ENCODE measurements around the gene USP11.
"Not testable (repeated sequence)": the region's sequence is repeated elsewhere in the genome, so short reads cannot be mapped to it uniquely, and the experiment has no call there.

USP11 gene

GRCh38 chrX:47272013-47272408, 39.2 kb downstream of the USP11 start:
- Histone ChIP-seq H3K4me2 (ENCODE audit: low read length) (no peak overlapping the region), H3K9ac (ENCODE audit: low read length) (no peak overlapping the region), H3K27ac (ENCODE audit: low read length) (no peak overlapping the region), H3K4me3 (ENCODE audit: low read length) (no peak overlapping the region), H4K20me1 (ENCODE audit: insufficient read depth, low read length) (no peaks in the 10 kb centered on the region), H3K27me3 (ENCODE audit: low read depth, low read length) (no peaks in the 10 kb centered on the region), H3K36me3 (replicated peaks; ENCODE audit: low read depth, low read length) (no peaks in the 10 kb centered on the region), H3K79me2 (ENCODE audit: low read length) (no peaks in the 10 kb centered on the region), H3K4me1 (ENCODE audit: low read length) (no peaks in the 10 kb centered on the region), H3K9me3 (ENCODE audit: insufficient read depth, low read length) (no peaks in the 10 kb centered on the region), H2AFZ (ENCODE audit: low read depth, low read length) (no peak overlapping the region)
- TF ChIP-seq CTCF (IDR thresholded peaks at IDR 0.05; ENCODE audit: low read depth, low read length) (no peak), EZH2phosphoT487 (IDR thresholded peaks at IDR 0.05; ENCODE audit: low read depth) (no peak)

GRCh38 chrX:47273011-47273730, 40.4 kb downstream of the USP11 start:
- Histone ChIP-seq H2AFZ (ENCODE audit: low read depth, low read length) (no peak overlapping the region), H3K27ac (ENCODE audit: low read length) (no peak overlapping the region), H3K79me2 (ENCODE audit: low read length) (no peaks in the 10 kb centered on the region), H3K36me3 (replicated peaks; ENCODE audit: low read depth, low read length) (no peaks in the 10 kb centered on the region), H3K4me1 (ENCODE audit: low read length) (no peaks in the 10 kb centered on the region), H3K4me3 (ENCODE audit: low read length) (no peak overlapping the region), H3K9ac (ENCODE audit: low read length) (no peak overlapping the region), H4K20me1 (ENCODE audit: insufficient read depth, low read length) (no peaks in the 10 kb centered on the region), H3K4me2 (ENCODE audit: low read length) (no peak overlapping the region), H3K9me3 (ENCODE audit: insufficient read depth, low read length) (no peaks in the 10 kb centered on the region), H3K27me3 (ENCODE audit: low read depth, low read length) (no peaks in the 10 kb centered on the region)
- no peak for TF ChIP-seq EZH2phosphoT487 (IDR thresholded peaks at IDR 0.05; ENCODE audit: low read depth)
- TF ChIP-seq CTCF (IDR thresholded peaks at IDR 0.05; ENCODE audit: low read depth, low read length) = no peak

- no peak overlapping the region for H2AFZ ChIP-seq (ENCODE audit: low read depth, low read length)
- H3K79me2 ChIP-seq (ENCODE audit: low read length) = no peaks in the 10 kb centered on the region
- H3K27me3 ChIP-seq (ENCODE audit: low read depth, low read length) = no peaks in the 10 kb centered on the region
- no peaks in the 10 kb centered on the region for H3K9me3 ChIP-seq (ENCODE audit: insufficient read depth, low read length)
- no peak overlapping the region for H3K4me3 ChIP-seq (ENCODE audit: low read length)
- H3K4me2 ChIP-seq (ENCODE audit: low read length) = no peak overlapping the region
- TF ChIP-seq EZH2phosphoT487 (IDR thresholded peaks at IDR 0.05; ENCODE audit: low read depth) = no peak
- no peak for TF ChIP-seq CTCF (IDR thresholded peaks at IDR 0.05; ENCODE audit: low read depth, low read length)
- H3K27ac ChIP-seq (ENCODE audit: low read length) = no peak overlapping the region
- H3K36me3 ChIP-seq (replicated peaks; ENCODE audit: low read depth, low read length) = no peaks in the 10 kb centered on the region
- no peak overlapping the region for H3K9ac ChIP-seq (ENCODE audit: low read length)
- no peaks in the 10 kb centered on the region for H4K20me1 ChIP-seq (ENCODE audit: insufficient read depth, low read length)
- H3K4me1 ChIP-seq (ENCODE audit: low read length) = no peaks in the 10 kb centered on the region
Measured at GRCh38 chrX:47278691-47279090, 45.9 kb downstream of the USP11 start.

- no peaks in the 10 kb centered on the region for H3K9me3 ChIP-seq (ENCODE audit: insufficient read depth, low read length)
- no peaks in the 10 kb centered on the region for H3K4me1 ChIP-seq (ENCODE audit: low read length)
- H3K79me2 ChIP-seq (ENCODE audit: low read length) = no peaks in the 10 kb centered on the region
- H3K27me3 ChIP-seq (ENCODE audit: low read depth, low read length) = no peaks in the 10 kb centered on the region
- no peak overlapping the region for H3K27ac ChIP-seq (ENCODE audit: low read length)
- no peak overlapping the region for H3K4me3 ChIP-seq (ENCODE audit: low read length)
- H4K20me1 ChIP-seq (ENCODE audit: insufficient read depth, low read length) = no peaks in the 10 kb centered on the region
- no peak overlapping the region for H3K9ac ChIP-seq (ENCODE audit: low read length)
- no peaks in the 10 kb centered on the region for H3K36me3 ChIP-seq (replicated peaks; ENCODE audit: low read depth, low read length)
- TF ChIP-seq EZH2phosphoT487 (IDR thresholded peaks at IDR 0.05; ENCODE audit: low read depth) (no peak), CTCF (IDR thresholded peaks at IDR 0.05; ENCODE audit: low read depth, low read length) (no peak)
- no peak overlapping the region for H2AFZ ChIP-seq (ENCODE audit: low read depth, low read length)
- peak overlapping the region; percentile 17; the same call in 1 of the 2 replicates for H3K4me2 ChIP-seq (ENCODE audit: low read length)
Measured at GRCh38 chrX:47283015-47283771, 50.4 kb downstream of the USP11 start.

GRCh38 chrX:47284616-47285015, 51.8 kb downstream of the USP11 start:
- H3K9ac ChIP-seq (ENCODE audit: low read length); H3K27ac ChIP-seq (ENCODE audit: low read length); H3K27me3 ChIP-seq (ENCODE audit: low read depth, low read length); H3K36me3 ChIP-seq (replicated peaks; ENCODE audit: low read depth, low read length); H3K4me2 ChIP-seq (ENCODE audit: low read length); H2AFZ ChIP-seq (ENCODE audit: low read depth, low read length); H3K79me2 ChIP-seq (ENCODE audit: low read length); H4K20me1 ChIP-seq (ENCODE audit: insufficient read depth, low read length); H3K4me3 ChIP-seq (ENCODE audit: low read length); H3K9me3 ChIP-seq (ENCODE audit: insufficient read depth, low read length); H3K4me1 ChIP-seq (ENCODE audit: low read length): not testable (repeated sequence)
